Measurements from ENCODE around the gene ERICH3.

DNA sequence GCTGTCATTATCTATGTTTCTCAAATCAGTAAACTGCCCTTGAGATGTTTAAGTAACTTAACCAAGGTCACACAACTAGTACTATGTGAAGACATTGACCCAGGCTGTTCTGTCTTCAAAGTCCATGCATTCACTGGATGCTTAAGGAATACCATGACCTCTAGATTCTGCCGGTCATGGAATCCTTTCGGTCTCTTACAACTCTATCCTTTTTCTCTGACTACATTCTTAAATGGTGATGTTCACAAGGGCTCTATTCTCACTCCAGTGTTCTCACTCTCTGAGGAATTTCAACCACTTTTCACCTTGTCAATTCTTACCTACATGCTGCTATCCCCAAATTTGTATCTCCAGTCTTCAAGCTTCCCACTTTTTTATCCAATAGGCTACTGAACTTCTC, 44.0 kb upstream of the ERICH3 start:
- no peak for TF ChIP-seq POLR2AphosphoS5 (IDR thresholded peaks at IDR 0.05; ENCODE audit: borderline replicate concordance, low read depth, low read length)
- no peak for TF ChIP-seq EZH2 (IDR thresholded peaks at IDR 0.05)

All from SK-N-MC (cell line).